Astrocyte of the spinal cord (primary cell): ENCODE data around the gene MPP2.
A peak's percentile ranks its signal among the peaks of the same experiment; 100 is the strongest.
"Not testable (repeated sequence)": the region's sequence is repeated elsewhere in the genome, so short reads cannot be mapped to it uniquely, and the experiment has no call there.

ENCODE experiments used
- DNase-seq: peaks from one replicate; pipeline ENCODE4 v3.0.0; 2011; ENCODE audit warnings: low read depth, low spot score
- H3K4me3 ChIP-seq: 2 replicates; pipeline ENCODE4 v1.5.1; 2011; ENCODE audit warnings: low read depth, mild to moderate bottlenecking, low read length, moderate library complexity
- in situ Hi-C: cut with HindIII; loops from 2 replicates; pipeline ENCODE4 v1.10.0; 2017; ENCODE audit warnings: low sequenced_read_pairs
- TF ChIP-seq, protein P1 (sequence below): IDR thresholded peaks from 2 replicates; pipeline ENCODE4 v1.5.1; 2012; ENCODE audit warnings: low read depth, mild to moderate bottlenecking, low read length, inconsistent platforms

MPP2 gene

DNA sequence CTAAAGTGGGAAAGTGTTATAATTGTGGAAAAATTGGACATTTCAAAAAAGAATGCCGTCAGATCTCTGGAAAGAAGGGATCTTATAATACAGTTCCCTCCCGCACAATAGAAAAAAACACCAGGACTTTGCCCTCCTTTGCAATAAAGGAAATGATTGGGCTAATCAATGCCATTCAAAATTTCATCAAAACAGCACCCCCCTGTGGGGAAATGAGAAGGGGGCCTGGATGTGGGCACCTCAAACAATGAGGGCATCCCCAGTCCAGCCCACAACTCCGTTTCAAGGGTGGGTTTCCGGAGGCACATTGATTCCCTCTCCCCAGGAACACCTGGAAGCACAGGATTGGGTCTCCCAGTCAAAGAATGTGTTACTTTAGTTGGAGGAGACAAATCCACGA, 34.2 kb downstream of the MPP2 start:
- DNase-seq: no peak
- TF ChIP-seq, protein P1, sequence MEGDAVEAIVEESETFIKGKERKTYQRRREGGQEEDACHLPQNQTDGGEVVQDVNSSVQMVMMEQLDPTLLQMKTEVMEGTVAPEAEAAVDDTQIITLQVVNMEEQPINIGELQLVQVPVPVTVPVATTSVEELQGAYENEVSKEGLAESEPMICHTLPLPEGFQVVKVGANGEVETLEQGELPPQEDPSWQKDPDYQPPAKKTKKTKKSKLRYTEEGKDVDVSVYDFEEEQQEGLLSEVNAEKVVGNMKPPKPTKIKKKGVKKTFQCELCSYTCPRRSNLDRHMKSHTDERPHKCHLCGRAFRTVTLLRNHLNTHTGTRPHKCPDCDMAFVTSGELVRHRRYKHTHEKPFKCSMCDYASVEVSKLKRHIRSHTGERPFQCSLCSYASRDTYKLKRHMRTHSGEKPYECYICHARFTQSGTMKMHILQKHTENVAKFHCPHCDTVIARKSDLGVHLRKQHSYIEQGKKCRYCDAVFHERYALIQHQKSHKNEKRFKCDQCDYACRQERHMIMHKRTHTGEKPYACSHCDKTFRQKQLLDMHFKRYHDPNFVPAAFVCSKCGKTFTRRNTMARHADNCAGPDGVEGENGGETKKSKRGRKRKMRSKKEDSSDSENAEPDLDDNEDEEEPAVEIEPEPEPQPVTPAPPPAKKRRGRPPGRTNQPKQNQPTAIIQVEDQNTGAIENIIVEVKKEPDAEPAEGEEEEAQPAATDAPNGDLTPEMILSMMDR: peak; percentile 5
- in situ Hi-C loops: no loop called here
- no peak overlapping the region for H3K4me3 ChIP-seq

DNA sequence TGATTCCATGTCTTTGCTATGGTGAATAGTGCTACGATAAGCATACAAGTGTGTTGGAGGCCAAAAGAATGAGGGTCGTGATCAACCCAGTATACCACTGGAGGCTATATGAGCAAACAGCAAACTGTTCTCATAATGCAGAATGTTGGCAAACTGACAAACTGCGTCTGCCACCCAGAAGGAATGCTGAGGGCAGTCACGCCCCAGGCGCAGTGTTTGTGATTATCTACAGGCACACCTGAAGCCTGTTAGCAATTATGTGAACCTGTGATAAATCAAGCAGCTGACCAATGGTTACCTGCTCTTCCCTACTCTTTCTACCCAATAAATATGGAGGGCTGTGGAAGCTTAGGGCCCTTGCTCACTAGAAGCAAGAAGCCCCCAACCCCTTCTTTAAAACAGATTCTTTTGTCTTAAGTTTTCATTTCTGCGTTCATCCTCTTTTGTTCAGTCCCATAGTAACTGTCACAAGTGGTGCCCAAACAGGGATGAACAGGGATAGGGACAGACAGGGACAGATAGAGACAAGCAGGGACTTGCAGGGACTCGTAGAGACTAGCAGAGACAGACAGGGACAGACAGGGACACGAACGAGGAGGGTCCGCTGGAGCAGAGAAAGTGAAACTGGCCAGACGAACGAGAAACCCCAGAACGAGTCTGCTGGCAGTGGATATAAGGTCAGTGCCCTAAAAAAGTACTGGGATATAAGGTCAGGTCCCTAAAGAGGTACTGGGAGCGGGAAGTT, 35.2 kb downstream of the MPP2 start:
- TF ChIP-seq, protein P1: no peak
- DNase-seq: no peak
- in situ Hi-C loops: no loop called here
- no peak overlapping the region for H3K4me3 ChIP-seq

DNA sequence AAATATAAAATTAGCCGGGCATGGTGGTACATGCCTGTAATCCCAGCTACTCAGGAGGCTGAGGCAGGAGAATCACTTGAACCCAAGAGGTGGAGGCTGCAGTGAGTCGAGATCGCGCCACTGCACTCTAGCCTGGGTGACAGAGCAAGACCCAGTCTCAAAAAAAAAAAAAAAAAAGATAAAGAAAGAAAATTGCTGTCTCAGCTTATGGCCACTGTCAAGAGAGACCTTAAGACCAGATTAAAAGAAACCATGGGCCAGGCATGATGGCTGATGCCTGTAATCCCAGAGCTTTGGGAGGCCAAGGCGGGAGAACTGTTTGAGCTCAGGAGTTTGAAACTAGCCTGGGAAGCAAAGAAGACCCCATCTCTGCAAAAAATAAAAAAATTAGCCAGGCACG, 38.3 kb downstream of the MPP2 start:
- H3K4me3 ChIP-seq, DNase-seq, in situ Hi-C loops: not testable (repeated sequence)

DNA sequence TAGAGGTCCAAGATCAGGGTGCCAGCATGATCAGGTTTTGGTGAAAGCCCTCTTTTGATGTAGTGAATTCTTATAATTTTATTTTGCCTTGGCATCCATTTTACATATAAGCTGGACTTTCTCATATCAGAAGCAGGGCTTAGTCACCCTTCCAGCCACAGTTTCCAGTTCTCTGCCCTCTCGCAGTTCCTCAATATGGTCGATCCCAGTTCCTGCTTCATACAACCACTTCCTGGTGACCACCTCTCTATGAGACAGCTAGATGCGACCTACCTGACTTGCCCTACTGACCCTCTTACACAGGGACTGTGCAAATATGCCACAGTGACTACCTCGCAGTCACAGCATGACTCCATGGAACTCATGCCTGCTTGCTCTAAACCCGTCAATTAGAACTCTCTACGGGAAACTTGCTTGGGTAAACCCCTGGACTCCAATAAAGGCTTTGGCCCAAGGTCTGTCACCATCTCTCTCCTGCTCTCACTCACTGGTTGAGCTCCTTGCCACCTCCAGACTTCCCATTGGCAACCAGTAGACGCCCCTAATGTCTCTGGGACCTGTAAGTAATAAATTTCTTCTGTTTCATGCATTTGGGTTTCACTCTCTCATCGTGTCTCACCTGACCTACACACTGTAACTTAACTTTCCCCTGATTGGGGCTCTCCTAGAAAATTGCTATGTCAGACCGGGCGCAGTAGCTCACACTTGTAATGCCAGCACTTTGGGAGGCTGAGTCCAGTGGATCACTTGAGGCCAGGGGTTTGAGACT, 38.9 kb downstream of the MPP2 start:
- in situ Hi-C loops: no loop called here
- TF ChIP-seq, protein P1: no peak
- DNase-seq: no peak

DNA sequence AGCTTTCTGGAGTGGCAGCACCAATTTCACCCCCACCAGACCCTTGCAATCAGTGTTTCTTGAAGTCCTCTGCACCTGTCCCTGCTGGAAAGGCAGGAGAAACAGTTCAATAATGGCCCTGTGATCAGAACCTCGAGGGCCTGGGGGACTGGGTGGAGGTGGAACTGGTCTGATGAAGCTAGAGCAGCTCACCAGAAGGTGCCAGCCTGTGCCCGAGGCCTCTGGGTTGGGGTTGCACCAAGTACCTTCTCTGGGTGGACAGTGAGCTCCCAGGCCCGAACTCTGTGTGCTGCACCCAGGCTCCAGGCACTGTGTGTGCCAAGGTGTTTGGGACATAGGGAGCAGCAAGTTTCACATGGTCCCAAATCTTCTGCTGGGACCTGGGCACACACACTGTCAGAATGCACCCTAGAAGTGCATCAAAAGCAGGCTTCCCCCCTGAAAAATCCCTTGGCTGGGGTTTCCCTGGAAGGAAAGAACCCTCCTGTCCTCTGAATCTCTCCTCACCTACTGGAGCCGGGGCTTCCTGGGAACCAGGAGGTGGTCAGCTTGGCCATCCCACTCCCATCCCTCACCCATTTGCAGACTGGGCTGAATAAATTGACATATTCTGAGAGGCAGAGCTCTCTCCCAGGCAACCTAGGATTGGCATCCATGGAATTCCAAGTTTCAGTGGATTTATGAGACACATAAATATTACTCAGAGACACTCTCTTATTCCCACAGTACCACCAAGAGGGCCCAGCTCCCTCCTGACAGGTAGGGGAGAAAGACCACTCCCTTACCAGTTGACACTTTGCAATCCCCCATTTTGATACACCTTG, 43.0 kb downstream of the MPP2 start:
- TF ChIP-seq, protein P1: no peak
- H3K4me3 ChIP-seq: no peak overlapping the region
- DNase-seq: no peak
- in situ Hi-C loops: no loop called here

More for the DNA sequence above, 38.9 kb downstream of the MPP2 start:
- no peak overlapping the region for H3K4me3 ChIP-seq

DNA sequence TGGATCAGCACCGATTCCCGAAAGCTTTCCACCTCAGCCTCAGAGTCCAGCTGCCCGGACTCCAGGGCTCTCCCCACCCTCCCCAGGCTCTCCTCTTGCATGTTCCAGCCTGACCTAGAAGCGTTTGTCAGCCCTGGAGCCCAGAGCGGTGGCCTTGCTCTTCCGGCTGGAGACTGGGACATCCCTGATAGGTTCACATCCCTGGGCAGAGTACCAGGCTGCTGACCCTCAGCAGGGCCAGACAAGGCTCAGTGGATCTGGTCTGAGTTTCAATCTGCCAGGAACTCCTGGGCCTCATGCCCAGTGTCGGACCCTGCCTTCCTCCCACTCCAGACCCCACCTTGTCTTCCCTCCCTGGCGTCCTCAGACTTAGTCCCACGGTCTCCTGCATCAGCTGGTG, 45.4 kb downstream of the MPP2 start:
- TF ChIP-seq, protein P1: no peak
- in situ Hi-C loops: no loop called here
- no peak overlapping the region for H3K4me3 ChIP-seq
- no peak for DNase-seq
